PC-3 (cell line): ENCODE measurements around the gene SLC9A3. TPM values are rescaled to one million over a fixed set of nuclear protein-coding genes. Genes with fewer than 3 reads are reported as not detected.

Experiments used
- ATAC-seq: fragments of 200-7000 bp; cut with Tn5 transposase; 2 replicates; pipeline ENCODE4 v1.9.1; 2020; ENCODE audit warnings: mild to moderate bottlenecking, moderate library complexity
- BruUV-seq: library from RNA; stranded (reverse); fragments of 400-500 nt; replicated peaks from 2 replicates; lab custom pipeline; 2021; lab: Mats Ljungman, UMichigan
- CTCF ChIA-PET: fragments of 300-600 bp; sonication (Branson Sonifier 250); formaldehyde crosslinking; loops from one replicate; lab custom pipeline; 2022; ENCODE audit warnings: antibody characterized with exemption; lab: Charles Lee
- POLR2A ChIA-PET: fragments of 300-600 bp; sonication (Branson Sonifier 250); formaldehyde crosslinking; loops from one replicate; lab custom pipeline; 2022; ENCODE audit warnings: antibody characterized with exemption; ENCODE audit not compliant: unreplicated experiment; lab: Charles Lee
- DNase-seq: peaks from one replicate; pipeline ENCODE4 v3.0.0-alpha.2; 2015
- H2AFZ ChIP-seq: fragments of 300-600 bp; sonication (generic); 2 replicates; pipeline ENCODE4 v1.6.0; 2016; ENCODE audit warnings: antibody characterized with exemption, low read length
- H3F3A ChIP-seq: fragments of 300-600 bp; sonication (generic); one replicate; pipeline ENCODE4 v1.6.0; 2017; ENCODE audit warnings: antibody characterized with exemption, low read length, control low read depth, mild to moderate bottlenecking; ENCODE audit not compliant: unreplicated experiment
- H3K27ac ChIP-seq: fragments of 300-600 bp; sonication (generic); 2 replicates; pipeline ENCODE4 v1.5.1; 2016; ENCODE audit warnings: mild to moderate bottlenecking, low read length
- H3K27me3 ChIP-seq: fragments of 300-600 bp; sonication (generic); 2 replicates; pipeline ENCODE4 v1.6.1; 2016; ENCODE audit warnings: low read length, mixed read lengths
- H3K36me3 ChIP-seq: fragments of 300-600 bp; sonication (generic); 2 replicates; pipeline ENCODE4 v1.6.1; 2016; ENCODE audit warnings: low read depth, mixed run types, low read length, mixed read lengths
- H3K4me1 ChIP-seq: fragments of 300-600 bp; sonication (generic); 2 replicates; pipeline ENCODE4 v1.5.1; 2016; ENCODE audit warnings: low read length; ENCODE audit not compliant: insufficient read depth
- H3K4me2 ChIP-seq: fragments of 300-600 bp; sonication (generic); 2 replicates; pipeline ENCODE4 v1.6.0; 2016; ENCODE audit warnings: low read length
- H3K4me3 ChIP-seq: fragments of 300-600 bp; sonication (generic); 2 replicates; pipeline ENCODE4 v1.5.1; 2016; ENCODE audit warnings: mild to moderate bottlenecking, low read length, mixed read lengths
- H3K79me2 ChIP-seq: fragments of 300-600 bp; sonication (generic); 2 replicates; pipeline ENCODE4 v1.6.1; 2017; ENCODE audit warnings: low read length, mixed read lengths
- H3K9ac ChIP-seq: fragments of 300-600 bp; sonication (generic); 2 replicates; pipeline ENCODE4 v1.6.0; 2016; ENCODE audit warnings: mild to moderate bottlenecking, low read length
- H3K9me2 ChIP-seq: fragments of 300-600 bp; sonication (generic); replicated peaks from 2 replicates; pipeline ENCODE4 v1.6.1; 2016; ENCODE audit warnings: mixed run types, low read length, mixed read lengths
- H3K9me3 ChIP-seq: fragments of 300-600 bp; sonication (generic); 2 replicates; pipeline ENCODE4 v1.6.1; 2016; ENCODE audit warnings: low read length, mixed read lengths
- H4K20me1 ChIP-seq: fragments of 300-600 bp; sonication (generic); 2 replicates; pipeline ENCODE4 v1.6.1; 2016; ENCODE audit warnings: low read length, mixed read lengths
- CTCF ChIP-seq: fragments of 300-600 bp; sonication (generic); conservative IDR thresholded peaks from 2 replicates; pipeline ENCODE4 v1.5.1; 2017; ENCODE audit warnings: antibody characterized with exemption, low read depth, mild to moderate bottlenecking, low read length
- EZH2 ChIP-seq: fragments of 300-600 bp; sonication (generic); IDR thresholded peaks from one replicate; pipeline ENCODE4 v1.6.1; 2017; ENCODE audit warnings: antibody characterized with exemption, mild to moderate bottlenecking, low read length; ENCODE audit not compliant: unreplicated experiment
- EZH2phosphoT487 ChIP-seq: fragments of 300-600 bp; sonication (generic); IDR thresholded peaks from 2 replicates; pipeline ENCODE4 v1.6.1; 2018; ENCODE audit warnings: mild to moderate bottlenecking, antibody characterized with exemption, low read length, borderline replicate concordance
- intact Hi-C: fragments of 100-400 bp; cut with micrococcal nuclease; formaldehyde crosslinking; loops from 2 replicates; pipeline ENCODE4 v1.9.0; 2023
- total RNA-seq: library from RNA; depleted of rRNA; stranded (reverse); fragments of >200 nt; gene quantifications from 2 replicates; pipeline ENCODE4 v1.2.3, GENCODE V29; 2014

The SLC9A3 gene
- total RNA-seq, 1 experiment from 2014 or later = 4.9 TPM

- ChIA-PET POLR2A (no interaction called here), CTCF (no interaction called here)
- intact Hi-C loops = no loop called here
- H3F3A ChIP-seq = no peaks in the 10 kb centered on the region
- H2AFZ ChIP-seq = no peak overlapping the region
- H3K27ac ChIP-seq = no peak overlapping the region
- no TSS peak for BruUV-seq
- peaks cover 21% of the 10 kb centered on the region for H3K27me3 ChIP-seq
- no peaks in the 10 kb centered on the region for H3K79me2 ChIP-seq
- H3K4me1 ChIP-seq = no peaks in the 10 kb centered on the region
- no peaks in the 10 kb centered on the region for H4K20me1 ChIP-seq
- H3K4me3 ChIP-seq = no peak overlapping the region
- no peaks in the 10 kb centered on the region for H3K9me3 ChIP-seq
- TF ChIP-seq EZH2 (no peak), CTCF (no peak), EZH2phosphoT487 (no peak)
- no peaks in the 10 kb centered on the region for H3K36me3 ChIP-seq
- no peak for ATAC-seq
- no peak overlapping the region for H3K9ac ChIP-seq
- DNase-seq = no peak
- H3K4me2 ChIP-seq = no peak overlapping the region
- H3K9me2 ChIP-seq = no peaks in the 10 kb centered on the region
Measured at GRCh38 chr5:514101-514485, 10.2 kb downstream of the SLC9A3 start.

- Histone ChIP-seq H2AFZ (no peak overlapping the region), H3F3A (no peaks in the 10 kb centered on the region), H3K9me2 (no peaks in the 10 kb centered on the region), H3K9me3 (no peaks in the 10 kb centered on the region), H3K4me3 (no peak overlapping the region), H3K36me3 (no peaks in the 10 kb centered on the region), H3K79me2 (no peaks in the 10 kb centered on the region), H3K4me2 (no peak overlapping the region), H4K20me1 (no peaks in the 10 kb centered on the region), H3K27ac (no peak overlapping the region), H3K4me1 (no peaks in the 10 kb centered on the region), H3K9ac (no peak overlapping the region), H3K27me3 (peaks cover 21% of the 10 kb centered on the region)
- DNase-seq = no peak
- intact Hi-C loops = no loop called here
- ATAC-seq = no peak
- ChIA-PET CTCF (no interaction called here), POLR2A (no interaction called here)
- BruUV-seq = no TSS peak
- TF ChIP-seq CTCF (no peak), EZH2 (no peak), EZH2phosphoT487 (no peak)
Measured at GRCh38 chr5:513216-514100, 10.8 kb downstream of the SLC9A3 start.

GRCh38 chr5:511476-511875 lies 12.8 kb downstream of the SLC9A3 start:
- H2AFZ ChIP-seq = no peak overlapping the region
- TF ChIP-seq CTCF (no peak), EZH2 (no peak), EZH2phosphoT487 (no peak)
- no peaks in the 10 kb centered on the region for H3K79me2 ChIP-seq
- ChIA-PET POLR2A (no interaction called here), CTCF (no interaction called here)
- no TSS peak for BruUV-seq
- peaks cover 21% of the 10 kb centered on the region for H3K27me3 ChIP-seq
- ATAC-seq (no peak), DNase-seq (no peak)
- no peaks in the 10 kb centered on the region for H4K20me1 ChIP-seq
- no peak overlapping the region for H3K9ac ChIP-seq
- no peaks in the 10 kb centered on the region for H3K9me3 ChIP-seq
- H3K4me3 ChIP-seq = no peak overlapping the region
- intact Hi-C loops = no loop called here
- H3K4me1 ChIP-seq = no peaks in the 10 kb centered on the region
- no peaks in the 10 kb centered on the region for H3K9me2 ChIP-seq
- no peaks in the 10 kb centered on the region for H3K36me3 ChIP-seq
- H3K4me2 ChIP-seq = no peak overlapping the region
- no peaks in the 10 kb centered on the region for H3F3A ChIP-seq
- no peak overlapping the region for H3K27ac ChIP-seq
